HG02938 (cell line): ENCODE measurements around the gene CTIF.

ENCODE experiments used
- ATAC-seq: cut with Tn5 transposase; IDR thresholded peaks from one replicate; pipeline ENCODE4 v1.9.1; 2021; ENCODE audit warnings: mild to moderate bottlenecking, moderate library complexity; ENCODE audit not compliant: unreplicated experiment

The CTIF gene

DNA sequence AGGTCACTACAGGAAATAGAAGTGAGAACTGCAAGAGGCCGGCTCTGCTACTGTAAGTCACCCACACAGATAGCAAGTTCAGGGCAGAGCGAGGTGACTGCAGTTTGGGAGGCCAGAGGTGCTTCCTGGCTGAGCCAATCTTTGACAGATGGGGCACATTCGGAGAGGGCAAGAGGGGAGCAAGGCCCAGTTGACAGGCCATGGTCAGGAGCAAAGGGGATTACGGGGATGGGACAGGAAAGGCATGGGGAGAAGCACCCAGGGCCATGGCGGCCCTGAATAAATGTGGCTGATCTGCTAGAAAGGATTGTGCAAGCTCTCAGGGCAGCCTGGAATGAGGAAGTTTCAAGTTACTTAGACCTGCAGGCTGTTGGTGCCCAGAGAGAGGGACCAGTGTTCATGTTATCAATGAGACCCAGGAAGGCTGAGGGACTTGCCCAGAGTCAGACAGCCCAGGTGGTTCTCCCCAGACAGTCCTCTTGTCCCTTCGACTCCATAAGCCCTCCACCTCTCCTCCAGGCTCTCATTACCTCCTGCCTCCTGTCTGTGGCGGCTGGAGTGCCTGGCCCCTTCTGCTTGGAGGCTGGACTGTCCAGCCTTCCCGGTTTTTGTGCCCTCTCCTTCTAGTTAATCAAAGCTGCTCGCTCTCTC is 123.3 kb downstream of the CTIF start:
- ATAC-seq: no peak

DNA sequence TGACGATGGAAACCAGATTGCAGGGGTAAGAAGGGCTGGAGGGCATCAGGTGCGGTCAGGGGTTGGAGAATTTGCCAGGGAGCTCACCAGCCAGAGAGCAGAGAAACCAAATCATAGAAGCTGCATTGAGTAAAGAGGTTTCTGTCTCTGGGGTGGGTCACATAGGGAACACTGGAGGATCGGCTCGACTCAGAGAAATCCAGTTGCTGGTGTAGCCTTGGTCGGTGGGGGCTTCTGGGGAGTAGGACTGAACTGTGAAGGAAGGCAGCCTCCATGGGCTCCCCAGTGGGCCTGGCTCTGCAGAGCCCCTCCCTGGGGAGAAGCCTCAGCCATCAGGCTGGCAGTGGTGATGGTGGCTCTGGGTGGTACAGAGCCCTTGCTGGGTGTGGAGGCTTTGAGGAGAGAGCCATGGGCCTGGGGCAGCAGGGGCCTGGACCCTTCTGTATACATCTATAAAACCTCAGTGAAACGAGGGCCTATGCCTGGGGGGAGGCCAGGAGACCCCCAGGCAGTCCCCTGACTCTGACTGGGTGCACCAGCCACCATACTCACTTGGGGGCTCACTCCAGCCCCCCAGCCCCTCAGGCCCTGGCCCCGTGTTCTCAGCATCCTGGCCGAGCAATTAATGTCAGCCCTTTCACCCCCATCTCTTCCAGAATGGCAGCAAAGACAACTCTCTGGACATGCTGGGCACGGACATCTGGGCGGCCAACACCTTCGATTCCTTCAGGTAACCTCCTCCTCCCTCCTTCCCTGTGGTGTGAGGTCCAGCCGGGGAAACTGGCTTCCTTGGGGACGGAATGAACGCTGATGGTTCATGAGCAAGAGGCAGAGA is 124.5 kb downstream of the CTIF start:
- no peak for ATAC-seq

DNA sequence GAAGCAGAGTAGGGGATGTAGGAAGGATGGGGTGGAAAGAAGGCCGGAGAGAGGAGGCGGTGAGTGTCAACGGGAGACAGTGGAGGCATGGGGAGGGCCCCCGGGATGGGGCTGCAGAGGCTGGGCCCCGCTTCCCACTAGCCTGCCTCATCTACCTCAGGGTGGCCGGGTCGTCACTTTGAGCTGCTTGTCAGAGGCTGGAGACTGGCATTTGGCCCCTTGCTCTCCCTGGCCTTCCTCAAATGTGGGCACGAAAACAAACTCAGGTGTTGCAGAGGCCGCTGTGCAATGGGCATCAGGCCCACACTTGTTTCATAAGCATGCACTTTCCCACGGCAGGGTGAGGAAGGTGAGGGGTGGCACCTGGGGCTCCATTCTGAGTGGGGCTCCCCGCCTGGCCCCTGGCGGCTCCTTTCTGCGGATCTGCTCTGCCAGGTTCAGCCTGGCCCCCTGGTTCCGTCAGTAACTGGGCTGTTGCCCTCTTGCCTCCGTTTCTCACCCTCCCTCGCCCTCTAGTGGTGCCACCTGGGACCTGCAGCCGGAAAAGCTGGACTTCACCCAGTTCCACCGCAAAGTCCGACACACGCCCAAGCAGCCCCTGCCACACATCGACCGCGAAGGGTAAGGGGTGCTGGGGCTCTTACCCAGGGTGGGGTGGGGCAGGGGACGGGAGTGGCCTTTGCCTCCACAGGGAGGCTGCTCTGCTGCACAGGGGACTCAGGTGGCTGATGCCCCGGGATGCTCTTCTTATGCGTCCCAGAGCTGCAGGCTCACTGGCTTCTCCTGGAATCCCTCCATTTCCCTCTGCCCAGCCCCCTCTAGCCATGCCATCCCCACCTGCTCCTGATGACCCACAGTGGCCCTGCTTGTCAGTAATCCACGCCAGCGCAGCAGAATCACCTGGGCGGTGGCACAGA is 125.4 kb downstream of the CTIF start:
- no peak for ATAC-seq

DNA sequence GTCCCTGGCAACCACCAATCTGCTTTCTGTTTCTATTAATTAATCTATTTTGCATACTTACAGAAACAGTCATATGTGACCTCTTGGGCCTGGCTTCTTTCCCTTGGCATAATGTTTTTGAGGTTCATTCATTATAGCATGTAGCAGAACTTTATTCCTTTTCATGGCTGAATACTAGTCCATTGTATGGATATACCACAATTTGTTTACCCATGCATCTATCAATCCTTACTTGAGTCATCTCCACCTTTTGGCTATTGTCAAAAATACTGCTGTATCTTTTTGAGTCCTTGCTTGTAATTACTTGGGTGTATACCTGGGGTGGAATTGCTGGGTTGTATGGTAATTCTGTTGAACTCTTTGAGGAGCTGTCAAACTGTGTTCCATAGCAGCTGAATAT is 126.8 kb downstream of the CTIF start:
- ATAC-seq: no peak

DNA sequence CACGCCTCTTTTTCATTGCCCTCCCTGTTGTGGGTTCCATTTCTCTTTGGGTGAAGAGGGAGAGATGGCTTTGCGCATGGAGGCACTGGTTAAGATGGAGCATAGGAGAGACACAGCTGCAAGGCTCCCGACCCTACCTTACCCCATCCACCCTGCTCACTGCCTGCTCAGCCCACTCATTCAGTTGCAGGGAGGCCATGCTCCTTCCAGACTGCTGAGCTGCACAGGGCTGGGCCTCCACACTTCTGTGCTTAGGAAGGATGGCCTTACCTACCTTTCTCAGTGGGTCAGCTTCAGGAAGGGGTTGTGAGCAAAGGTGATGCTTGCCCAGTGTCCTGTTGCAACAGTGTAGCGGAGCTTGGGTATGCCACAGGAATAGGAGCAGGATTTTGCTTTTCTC is 127.8 kb downstream of the CTIF start:
- ATAC-seq: no peak

DNA sequence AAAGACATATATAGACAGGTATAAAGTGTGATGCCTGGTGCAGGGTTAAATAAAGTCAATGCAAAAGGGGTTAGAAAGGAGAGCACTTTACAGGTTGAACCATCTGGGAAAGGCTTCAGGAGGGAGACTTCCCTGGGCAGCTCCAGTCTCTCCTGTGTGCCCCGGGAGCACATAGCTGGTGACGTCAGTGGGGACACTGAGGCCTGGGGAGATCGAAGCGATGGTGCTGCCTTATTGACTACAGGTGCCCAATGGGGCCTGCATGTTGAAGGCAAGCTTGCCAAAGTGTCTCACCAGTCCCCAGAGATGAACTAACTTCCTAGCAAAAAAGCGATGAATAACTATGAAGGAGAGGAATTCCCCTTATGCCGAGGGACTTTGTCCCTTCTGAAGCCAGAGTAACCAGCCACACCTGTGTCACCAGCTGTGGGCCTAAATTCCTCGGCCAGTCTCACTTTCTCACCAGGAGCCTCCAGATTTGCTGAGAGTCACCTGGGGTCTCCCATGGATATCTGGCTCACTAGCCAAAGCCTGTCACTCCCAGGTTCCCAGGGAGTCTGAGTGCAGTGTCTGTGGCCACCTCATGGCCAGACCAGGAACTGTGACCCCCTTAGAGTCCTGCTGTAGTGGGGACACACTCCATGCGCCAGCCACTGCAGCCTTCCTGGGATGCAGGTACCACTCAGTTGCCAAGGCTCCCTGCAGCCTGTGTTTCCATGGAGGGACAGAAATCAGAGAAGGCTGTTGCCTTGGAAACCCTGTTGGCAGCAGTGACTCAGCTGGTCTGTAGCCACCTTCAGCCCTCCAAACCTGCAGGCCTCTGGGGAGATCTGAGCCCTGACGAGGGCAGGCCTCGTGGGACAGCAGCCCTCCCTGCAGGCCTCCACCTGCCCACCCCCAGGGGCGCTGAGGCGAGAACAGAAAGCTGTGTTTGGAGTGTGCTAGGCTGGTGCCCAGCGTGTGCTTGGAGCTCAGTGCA is 128.7 kb downstream of the CTIF start:
- ATAC-seq: no peak

DNA sequence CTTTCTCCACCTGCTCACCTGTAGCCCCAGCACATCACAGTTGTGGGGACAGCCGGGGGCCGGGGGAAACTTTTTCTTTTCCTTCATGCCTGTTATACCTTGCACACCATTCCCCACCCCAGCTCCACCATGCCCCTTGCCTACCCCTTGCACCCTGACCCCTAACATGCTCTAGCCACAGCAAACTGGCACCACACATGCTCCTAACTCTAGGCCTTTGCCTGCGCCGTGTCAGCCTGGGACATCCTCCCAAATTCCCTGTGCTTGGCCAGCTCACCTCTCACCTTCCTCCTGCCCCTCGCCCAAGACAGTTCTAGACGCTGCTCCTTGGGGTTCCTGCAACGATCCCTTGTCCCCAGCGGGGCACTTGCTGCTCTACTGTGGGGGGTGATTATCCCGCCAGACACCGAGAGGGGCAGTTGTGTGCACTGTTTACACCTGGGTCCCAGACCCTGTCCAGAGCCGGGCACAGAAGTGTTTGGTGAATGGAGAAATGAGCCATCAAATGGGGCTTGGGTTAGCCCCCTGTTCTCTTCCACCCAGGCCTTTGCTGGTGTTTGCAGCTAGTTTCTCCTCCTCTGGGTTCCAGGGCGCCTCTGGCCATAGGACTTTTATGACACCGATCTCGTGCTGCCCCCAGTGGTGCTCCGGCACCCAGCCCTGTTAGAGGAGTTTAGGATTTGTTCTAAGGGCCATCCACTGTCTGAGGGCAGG is 129.8 kb downstream of the CTIF start:
- ATAC-seq: no peak

DNA sequence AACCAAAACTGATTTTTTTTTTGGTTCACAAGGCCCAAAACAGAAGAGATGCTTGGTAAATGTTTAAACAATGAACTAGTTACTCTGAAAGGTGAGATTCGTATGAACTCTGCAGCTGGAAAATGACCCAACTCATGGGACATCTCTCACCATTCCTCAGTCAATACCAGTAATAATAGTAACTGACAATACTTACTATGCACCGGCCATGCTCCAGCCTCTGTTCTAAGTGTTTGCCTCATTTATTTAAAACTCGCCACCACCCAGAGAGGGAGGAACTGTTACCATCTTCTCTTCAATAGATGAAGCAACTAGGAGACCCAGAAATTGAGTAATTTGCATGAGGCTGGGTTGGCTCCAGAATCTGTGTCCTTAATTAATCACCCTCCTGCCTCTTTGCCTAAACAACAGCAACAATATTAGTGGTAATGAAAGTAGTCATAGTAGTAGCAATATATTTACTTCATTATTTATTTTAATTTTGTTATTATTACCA is 130.4 kb downstream of the CTIF start:
- ATAC-seq: no peak

DNA sequence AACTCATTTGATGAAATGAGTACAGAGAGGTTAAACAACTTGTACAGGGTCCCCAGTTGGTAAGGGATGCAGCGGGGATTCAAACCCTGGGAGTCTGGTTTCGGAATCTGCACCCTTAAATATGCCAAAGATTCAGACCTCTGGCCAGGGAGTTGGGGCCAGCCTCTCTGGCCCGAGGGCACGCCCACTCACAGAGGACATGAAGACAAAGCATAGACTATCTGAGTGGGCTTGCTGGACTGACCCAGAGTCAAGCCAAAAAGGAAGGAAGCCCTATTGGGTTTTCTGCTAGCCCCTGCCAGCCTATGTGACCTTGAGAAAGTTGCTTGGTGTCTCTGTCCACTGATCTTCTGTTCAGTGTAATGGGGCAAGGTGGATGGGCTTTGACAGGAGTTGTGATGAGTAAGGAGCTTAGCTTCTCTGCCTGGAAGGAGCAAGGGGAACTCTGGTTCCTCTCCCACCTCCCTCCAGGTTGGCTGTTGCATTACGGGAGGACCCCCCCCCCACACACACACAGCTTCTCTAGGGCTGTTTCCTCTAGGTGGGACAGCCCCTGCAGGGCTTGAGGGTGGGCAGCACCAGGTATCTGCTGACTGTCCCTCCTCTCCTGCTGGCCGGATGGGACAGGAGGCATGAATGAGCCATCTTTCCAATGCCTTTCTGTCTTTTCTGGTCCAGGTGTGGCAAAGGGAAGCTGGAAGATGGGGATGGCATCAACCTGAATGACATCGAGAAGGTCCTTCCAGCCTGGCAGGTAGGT is 131.3 kb downstream of the CTIF start:
- ATAC-seq: no peak

DNA sequence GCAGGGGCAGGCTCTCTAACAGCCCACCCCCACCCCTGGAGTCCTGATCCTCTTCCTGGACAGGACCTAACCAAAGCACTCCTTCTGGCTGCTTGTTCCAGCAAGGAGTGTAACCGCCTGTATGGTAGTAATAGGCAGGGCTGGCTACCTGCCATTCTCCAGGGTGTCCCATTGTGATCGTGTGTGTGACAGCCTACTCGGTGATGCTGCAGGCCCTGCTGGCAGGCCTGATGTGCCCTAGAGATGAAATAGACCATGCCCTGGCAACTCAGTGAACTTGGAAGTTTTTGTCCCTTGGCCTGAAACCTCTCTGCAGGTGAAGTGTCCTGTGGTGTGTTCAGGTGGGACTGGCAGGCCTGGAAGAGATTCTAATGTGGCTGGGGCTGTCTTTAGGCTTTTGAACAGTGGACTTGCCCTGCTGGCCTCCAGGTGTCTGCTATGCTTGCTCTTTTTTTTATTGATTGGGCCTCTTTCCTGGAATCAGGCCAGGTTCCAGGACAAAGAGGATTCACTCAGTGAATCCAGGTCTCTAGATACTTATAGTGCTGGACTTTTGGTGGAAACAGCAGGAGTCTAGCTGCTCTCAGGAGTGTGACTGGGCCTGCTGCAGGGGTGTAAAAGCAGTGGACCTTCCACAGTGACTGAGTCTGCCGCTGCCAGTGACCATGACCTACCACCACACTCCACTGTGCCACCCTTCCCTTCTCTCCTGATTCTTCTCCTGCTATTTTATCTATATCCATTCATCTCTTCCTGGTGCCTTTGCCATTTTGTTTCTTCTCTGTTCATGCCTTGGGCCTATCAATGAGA is 132.1 kb downstream of the CTIF start:
- no peak for ATAC-seq

DNA sequence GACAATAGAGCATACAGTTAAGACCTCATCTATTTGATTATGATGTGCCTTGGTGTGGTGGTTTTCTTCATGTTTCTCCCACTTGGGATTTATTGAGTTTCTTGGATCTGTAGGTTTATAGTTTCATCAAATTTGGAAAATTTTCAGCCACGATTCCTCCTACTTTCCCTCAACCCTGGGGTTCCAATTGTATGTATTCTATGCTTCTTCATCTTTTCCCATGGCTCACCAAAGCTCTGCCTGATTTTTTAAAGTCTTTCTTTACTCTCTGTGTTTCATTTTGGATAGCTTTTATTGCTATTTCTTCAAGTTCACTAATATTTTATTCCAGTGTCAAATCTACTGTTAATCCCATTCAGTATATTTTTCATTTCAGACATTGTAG is 132.7 kb downstream of the CTIF start:
- no peak for ATAC-seq

DNA sequence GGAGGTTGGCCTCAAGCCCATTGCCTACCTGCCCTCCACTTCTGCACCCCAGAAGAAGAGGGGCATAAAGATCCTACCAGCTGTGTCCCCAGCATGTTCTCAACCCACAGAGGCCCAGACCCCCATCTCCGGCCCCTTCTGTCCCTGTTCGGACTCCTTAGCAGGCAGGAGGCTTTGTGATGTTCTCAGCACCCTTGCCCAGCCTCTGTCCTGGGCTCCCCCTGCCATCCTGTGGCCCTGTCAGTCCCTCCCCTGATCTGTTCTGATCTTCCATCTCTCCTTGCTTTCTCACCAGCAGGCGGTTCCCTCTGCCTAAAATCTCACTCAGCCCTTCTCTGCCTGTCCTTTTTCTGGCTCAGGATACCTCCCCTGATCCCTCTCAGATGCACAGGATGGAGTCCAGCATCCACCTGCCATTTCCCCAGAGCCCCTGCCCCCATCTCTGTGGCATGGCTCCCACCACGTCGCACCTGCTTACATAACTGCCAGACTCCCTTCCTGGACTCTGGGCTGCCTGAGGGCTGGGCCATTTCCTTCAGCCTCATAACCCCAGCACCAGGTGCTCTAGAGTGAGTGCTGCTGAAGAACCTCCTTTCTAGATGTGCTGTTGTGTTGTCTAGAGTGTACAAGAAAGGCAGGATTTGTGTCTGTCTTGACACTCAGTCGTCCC is 134.0 kb downstream of the CTIF start:
- ATAC-seq: no peak

DNA sequence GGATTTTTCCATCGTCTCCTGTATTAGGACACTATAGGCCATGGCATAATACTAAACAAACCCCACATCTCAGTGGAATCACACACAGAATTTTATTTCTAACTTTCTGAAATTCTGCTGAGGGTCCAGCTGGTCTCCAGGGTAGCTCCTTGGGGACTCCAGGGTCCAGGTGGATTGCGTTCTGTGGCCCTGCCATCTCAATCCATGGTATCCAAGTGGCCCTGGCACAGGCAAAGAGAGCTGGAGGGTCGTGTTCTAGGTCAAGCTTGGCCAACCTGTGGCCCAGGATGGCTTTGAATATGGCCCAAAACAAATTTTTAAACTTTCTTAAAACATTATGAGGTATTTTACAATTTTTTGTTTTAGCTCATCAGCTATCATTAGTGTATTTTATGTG is 134.6 kb downstream of the CTIF start:
- no peak for ATAC-seq

DNA sequence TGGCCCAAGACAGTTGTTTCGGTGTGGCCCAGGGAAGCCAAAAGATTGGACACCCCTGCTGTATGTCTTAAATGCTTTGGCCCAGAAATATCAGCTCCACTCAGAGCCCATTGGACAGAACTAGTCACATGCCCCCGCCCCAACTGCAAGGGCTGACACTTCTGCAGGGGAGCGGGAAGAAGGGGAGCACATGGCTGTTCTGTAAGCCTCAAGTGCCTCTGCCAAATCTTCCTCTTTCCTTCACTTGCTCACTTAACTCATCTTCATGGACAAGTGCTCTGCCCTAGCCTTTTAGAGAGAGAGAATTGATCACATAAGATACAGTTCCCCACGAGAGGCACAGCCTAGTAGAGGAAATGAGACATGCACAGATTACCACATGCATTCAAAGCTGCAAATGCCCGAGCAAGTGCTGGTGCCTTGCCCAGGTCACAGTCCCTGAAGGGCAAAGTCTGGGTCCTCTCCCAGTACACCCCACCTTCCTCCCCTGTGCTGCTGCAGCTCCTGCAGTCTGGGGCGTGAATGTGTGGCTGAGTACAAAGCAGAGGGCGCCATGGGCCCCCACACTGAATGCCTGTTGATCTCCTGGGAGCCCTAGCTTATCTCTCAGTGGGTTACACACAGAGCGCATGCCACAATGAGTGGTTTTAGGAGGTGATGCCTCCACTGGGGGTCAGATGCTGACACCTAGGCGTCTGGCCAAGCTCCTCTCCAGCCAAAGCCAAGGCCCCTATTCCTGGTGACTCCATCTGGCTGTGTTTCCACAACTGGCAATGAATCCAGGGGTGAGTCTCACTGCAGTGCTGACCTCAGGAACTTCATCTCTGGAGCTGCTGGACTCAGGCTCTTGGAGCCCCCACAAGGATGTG is 135.3 kb downstream of the CTIF start:
- ATAC-seq: no peak

DNA sequence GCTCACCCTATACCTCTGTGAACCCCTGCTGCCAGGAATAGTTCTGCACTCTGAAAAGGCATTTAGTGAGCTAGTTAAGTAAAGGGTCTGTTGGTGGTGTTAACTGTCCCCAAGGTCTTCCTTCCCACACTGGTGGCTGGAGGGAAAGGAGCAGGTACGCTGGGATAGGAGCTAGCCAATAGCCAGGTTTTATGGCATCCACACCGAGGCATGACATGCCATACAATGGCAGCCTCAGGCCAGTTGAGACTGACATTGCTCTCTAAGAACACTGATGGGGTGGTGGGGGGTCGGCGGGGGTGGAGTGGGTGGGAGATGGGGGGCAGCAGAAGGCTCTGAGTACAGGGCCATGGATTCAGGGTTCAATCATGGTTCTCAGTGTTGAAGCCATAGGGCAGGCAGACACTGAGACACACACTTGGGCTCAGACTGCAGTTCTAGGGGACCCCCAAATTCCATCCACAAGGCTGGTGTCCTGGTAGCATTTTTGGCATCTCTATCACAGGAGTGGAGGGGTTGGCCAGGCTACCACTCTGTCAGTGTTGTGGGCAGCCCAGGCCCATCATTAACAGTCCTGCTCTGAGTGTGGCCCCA is 136.0 kb downstream of the CTIF start:
- ATAC-seq: peak; percentile 8

DNA sequence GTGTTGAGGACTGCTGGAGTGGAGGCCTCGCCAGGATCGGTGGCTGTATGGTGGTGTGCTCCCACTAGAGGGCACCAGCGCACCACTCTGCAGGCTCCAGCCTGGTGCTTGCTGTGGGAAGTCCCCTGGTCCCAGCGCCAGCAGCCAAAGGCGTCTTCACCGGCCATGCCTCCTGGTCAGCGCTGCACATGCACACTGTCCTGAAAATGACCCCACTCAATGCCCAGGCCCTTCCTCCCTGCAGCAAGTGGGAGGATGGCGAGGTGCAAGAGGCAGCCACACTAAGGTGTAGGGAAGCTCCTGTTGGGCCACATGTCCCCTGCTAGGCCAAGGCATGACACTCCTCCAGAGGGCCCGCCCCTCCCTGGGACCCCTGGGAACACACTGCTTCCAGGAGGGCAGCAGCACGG is 136.5 kb downstream of the CTIF start:
- peak; percentile 76 for ATAC-seq
